HG02588 (cell line): ENCODE measurements around the gene MIPOL1.

Experiments used
- ATAC-seq: cut with Tn5 transposase; IDR thresholded peaks from one replicate; pipeline ENCODE4 v1.9.1; 2021; ENCODE audit warnings: mild to moderate bottlenecking, moderate library complexity; ENCODE audit not compliant: unreplicated experiment

MIPOL1 gene

DNA sequence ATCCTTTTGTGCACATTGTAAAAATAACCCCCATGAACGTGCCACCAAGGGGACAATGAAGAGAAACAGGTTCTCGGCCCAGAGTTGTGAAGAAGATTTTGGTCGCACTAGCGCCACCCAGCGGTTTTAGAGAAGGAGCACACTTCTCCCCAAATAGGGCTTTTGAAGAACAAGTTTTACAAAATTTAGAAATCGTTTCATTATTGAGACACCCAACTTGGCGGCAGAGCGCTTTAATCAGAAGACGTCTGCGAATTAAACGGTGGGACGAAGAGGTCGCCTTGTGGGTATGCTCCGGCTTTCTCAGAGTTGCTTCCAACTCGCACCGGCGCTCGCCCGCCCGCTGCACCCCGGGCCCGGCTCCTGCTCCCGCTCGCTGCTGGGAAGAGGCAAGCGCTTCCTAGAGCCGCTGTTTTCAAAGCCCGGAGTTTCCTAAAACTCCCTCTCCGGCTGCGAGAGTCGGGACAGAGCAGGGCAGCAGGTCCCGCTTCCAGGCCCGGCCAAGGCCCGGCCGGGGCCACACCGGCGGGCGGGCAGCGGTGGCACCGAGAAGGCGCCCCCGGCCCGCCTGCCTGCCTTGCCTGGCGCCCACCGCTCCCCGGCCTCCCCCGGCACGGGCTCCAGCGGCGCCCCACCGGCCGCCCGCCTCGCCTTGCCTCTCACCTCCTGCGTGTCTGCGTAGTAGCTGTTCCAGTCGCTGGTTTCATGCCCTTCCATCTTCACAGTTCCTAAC is 396.7 kb downstream of the MIPOL1 start:
- ATAC-seq = no peak

DNA sequence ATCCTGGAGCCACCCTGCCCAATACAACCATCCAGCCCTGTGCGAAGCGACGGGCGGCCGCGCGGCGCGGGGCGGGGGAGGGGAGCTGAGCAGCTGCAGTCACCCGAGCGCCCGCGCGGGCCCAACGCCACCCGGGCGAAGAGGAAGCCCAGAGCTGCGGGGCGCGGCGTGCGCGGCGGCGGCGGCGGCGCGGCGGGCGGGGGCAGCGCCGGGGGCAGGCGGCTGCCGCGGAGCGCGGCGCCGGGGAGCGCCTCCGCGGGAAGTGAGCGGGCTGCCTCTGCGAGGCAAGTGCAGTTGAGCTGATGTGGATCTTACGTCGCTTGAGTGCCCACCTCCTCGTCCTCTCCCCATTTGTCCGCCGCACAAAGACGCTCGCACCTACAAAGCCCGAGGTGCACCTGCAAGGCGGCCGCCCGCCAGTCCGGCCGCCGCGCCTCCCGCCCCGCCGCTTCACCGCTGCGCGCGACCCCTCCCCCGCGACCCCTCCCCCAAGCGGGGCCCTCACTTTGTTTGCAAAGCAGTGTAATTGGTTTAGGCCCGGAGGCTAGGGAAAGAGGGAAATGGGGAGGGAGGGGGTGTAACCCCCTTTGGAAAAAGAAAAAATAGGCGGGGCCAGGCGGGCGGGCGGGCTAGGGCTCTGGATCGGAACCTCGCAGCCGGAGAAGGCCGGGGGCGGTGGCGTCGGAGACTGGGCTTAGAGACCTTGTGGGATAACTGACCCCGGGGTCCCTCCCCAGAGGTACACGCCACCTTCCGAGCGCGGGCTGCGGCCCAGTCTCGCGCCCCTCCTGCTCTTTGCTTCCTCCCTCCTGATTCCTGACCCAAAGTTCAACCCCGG is 397.5 kb downstream of the MIPOL1 start, which contains the start of the genes FOXA1 and TTC6:
FOXA1 (minus strand) TSS at position 279 of the 838 bp plus-strand sequence; CDS start at position 2, 277 bp downstream.
TTC6 (plus strand) TSS at position 659 of the 838 bp plus-strand sequence. CDS start 26,436 bp downstream, outside the sequence.
- ATAC-seq = no peak

DNA sequence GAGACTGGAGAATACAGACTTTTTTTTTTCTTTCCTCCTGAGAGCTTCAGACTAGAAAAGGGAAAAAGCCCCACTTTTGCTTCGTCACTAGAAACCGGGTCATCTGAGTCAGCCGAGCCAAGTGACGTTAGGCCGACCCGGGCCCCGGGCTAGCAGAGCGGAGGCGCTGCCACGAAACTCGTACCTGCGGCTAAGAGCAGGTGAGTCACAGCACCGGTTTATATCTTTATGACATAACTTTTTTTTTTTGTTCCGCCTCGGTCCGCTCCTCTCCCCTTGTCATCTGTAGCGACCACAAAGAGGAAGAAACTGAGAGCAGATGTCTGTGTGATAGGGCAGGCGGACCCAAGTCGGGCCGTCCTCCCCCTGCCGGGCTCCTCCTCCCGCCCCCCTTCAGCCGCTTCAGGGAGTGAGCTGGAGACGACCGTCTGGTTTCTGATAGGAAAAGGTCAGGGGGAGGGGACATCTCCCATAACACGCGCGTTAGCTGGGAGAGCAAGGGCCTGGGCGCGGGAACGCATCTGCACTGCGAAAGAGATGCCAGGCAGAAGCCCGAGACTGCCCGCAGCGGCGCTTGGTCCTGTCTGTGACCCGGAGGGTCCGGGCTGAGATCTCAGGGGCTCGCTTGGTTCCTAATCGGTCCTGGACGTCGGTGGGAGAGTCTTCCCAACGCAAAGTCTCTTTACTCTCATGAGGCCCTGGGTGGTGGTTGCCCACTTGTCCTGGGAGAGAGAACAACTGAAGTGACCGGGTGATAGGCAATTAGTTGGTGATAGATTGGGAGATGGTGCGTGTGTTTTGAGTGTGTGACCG is 398.3 kb downstream of the MIPOL1 start:
- peak; percentile 60 for ATAC-seq

DNA sequence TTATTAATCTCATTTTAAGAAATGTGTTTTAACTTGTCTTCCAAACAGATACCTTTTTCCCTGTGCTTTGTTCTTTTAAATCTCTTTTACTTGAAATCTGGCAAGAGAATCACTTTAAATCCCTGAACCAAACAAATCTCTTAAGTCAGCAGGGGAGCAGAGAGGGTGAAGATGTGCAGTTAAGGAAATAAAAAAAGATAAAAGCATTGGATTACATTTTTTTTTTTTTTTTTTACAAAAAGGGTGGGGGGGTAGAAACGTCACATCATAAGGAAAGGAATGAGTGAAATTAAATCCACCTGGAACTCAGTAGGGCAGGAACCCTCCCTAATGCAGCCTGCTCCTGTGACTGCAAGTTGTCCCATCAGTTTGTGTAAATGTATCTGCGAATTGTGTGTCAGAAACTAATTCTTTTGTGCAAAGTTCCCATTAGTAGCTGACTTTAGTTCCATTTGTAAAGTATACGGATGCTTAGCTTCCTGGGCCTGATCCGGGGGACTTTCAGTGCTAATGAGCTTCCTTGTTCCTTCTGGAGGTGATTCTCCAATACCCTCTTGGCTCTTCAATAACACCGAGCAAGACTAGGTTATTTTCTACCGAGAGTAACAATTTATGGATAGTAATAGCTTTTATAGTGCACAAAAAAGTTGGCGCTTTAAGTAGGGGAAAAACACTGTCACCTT is 399.2 kb downstream of the MIPOL1 start:
- no peak for ATAC-seq

DNA sequence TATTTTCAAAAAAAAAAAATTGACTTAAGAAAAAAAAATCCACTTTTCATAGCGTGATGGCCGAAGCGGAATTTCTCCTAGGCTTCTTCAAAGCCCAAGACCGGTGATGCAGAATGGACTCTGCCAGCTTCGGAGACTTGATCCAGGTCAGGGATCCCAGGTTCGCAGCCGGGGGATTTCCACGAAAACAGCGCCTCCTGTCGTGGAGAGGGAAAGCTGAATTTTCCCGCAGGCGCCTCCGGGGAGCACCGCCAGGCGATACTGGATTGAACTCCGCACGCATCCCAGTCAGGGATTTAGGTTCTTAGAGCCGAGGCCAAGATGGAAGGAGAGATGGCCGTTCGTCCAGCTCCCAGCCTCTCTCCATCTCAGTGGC is 399.8 kb downstream of the MIPOL1 start:
- ATAC-seq = no peak

DNA sequence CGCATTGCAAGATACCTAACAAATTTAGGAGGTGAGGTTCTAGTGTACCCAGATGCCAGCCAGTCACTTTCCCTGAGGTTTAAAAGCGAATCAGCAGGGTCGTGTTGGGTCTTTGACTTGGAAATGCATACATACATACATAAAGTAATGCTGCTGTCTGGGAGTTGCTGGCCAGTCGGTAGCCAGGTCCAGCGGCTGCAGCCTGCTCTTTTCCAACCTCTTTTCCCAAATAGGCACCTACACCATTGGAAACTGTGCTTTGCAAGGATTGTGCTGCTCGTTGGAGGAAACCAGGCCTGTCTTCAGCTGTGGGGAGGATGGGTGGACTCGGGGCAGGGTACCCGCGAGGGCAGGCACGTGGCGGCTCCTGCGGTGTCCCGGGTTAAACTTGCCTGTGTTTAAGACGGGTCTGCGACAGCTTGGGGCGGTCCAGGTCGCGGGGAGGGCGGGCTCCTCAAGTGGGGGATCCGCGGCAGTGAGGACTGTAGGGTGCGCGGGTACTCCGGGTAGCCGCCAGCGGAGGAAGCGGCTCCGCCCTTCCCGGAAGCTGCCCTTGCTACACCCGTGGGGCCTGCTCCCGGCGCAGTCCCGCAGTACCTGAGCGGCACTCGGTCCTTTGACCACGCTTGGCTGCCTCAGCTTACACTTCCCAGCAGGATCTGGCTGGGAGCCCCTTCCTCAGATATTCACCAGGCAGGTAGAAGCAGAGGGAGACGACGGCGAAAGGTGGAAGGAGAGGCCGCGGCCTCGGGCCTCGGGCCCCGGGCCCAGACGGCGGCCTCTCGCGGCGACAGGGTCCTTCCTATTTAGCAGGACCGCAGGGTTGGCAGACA is 400.4 kb downstream of the MIPOL1 start:
- ATAC-seq = no peak

DNA sequence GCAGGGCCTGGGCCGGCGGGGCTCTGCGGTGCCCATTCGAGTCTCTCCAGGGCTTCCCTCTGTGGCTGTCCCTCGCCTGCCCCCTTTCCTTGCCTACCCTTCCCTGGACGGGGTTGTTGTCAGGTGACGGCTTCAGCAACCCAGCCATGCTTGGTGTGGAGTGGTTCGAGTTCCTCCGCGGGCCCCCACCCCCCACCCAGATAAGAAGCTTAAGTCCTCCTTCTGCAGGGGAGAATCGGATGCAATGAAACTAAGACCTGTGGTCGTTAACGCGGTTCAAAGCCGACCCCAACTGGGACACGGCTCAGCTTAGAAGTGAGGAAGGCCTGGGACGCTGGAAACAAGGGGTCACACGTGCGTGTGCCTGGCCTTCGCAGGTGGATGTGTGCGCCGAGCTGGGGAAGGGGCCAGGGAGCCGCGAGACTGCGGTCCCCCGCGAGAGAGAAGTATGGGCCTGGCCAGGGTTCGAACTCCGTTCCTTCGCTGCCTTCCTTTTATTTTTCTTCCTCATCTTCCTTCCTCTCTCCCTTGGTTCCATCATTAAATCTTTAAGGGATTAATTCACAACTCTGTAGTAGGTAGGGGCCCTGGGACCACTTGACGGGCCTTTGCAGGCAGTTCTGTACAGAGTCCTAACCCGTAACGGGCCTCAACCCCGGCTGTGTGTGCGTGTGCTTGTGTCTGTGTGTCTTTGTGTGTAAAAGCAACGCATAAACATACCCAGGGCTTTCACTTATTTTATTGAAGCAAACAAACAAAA is 401.2 kb downstream of the MIPOL1 start:
- ATAC-seq = no peak

DNA sequence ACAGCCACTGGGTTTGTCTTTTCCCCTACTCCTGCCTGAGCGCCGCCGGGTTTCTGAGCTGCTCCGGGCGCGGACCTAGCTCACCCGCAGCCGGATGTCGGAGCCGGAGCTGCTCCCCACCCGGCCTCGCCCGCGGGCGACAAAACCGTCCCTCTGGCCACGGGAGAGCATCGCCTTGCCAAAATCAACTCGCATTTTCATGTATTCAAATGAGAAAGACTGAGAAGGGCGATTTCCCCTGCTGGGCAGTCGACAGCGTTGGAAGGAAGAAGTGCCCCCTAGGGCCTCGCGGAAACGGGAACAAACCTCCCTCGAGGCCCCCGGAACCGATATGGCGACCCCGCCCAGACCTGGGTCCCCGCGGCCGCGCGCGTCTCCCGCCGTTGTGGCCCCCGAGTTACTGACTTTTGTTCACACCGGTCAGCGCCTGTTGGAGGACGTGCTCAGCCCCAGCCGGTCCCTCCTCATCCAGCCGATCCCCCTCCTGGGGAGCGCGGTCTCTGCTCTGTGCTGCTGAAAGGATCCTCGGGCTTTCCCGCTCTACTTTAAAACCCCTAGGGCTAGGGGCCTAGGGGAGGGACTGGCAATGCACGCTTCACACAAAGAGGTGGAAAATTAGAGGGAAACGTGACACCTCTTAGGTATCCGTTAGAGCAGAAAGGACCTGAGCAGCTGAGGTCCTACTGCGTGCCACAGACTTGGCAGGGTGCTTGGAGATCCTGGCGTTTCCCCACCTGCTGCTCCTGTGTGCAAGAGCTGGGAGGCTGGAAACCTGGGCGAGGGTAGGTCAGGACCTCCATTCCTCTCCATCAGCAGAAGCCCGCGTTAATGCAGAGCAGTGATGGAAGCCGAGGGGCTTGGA is 402.0 kb downstream of the MIPOL1 start:
- no peak for ATAC-seq

DNA sequence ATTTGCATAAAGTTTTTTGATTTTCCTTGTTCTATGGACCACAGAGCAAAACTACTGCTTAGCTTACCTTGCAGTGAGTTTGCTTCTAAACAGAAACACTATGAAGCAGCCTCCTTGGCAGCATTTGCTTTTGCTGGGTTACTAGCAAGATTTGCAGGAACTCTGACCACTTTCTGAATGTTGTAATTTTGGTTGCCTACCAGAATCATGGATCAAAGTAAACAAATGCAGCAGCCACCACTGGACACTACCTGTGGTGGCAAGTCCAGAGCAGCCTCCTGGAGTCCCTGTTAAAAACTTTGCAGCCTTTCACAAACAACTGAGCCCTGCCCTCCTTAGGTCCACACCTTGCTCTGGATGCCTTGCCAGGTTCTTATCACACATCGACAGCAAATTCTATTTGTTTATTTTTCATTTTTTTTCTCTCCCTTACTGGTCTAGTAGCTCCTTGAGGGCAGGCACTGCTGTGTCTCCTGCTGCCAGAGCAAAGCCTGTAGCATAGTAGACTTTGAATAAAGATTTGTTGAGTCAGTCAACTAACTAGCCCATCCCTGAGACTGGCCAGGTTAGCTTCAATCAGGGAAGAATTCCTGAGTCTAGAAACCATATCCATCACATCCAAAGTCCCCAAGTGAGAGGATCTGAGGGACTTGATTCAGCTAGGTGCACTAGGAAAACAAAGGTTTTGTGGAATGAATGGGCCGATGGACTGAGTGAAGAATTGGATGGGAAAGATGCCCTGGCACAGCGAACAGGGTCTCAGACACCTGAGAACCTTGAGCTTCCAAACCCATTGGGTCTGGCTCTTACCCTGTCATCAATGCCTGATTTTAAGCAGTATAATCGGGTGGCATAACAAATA is 403.4 kb downstream of the MIPOL1 start:
- ATAC-seq = no peak

DNA sequence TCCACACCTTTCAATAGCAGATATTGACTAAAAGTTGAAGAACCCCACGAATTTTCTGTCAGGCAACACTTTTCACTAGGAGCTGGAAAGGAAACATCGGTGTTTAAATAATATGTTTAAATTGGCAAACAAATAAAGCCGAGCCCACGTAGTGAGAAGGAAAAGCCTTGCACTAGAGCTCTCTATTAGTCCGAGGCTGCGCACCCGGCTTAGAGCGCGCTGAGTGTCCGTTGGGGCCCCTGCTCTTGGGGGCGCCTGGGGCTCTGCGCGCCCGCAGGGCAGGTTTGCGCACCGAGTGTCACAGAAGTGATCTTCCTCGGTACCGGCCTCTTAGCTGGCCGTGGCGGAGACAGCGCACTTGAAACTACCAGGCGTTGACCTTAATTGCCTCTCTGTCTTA is 404.1 kb downstream of the MIPOL1 start:
- ATAC-seq = no peak
